HG03060 (cell line): Measurements from ENCODE around the gene EFCAB12.

ENCODE experiments used
- ATAC-seq: cut with Tn5 transposase; IDR thresholded peaks from one replicate; pipeline ENCODE4 v1.9.1; 2021; ENCODE audit warnings: low read depth, moderate number of reproducible peaks; ENCODE audit not compliant: unreplicated experiment

EFCAB12 gene

GRCh38 chr3:129428376-129429079, at the start of gene EFCAB12:
Gene EFCAB12, minus strand, starts transcription at chr3:129428636. Its CDS starts 148 bp downstream, at chr3:129428488.
- ATAC-seq, result peak; percentile 55

DNA sequence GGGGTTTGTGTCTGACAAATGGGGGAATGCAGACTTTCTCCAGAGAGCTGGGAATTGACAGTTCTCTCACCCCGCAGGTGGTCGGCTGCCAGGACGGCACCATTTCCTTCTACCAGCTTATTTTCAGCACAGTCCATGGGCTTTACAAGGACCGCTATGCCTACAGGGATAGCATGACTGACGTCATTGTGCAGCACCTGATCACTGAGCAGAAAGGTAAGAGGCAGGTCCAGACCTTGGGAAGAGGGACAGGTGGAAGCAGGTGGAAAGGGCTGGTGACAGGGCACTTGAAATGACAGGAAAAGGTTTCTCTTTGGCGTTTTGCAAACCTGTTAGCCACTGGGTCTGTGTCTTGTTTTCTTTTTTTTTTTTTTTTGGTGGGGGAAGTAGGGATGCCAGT, 48.1 kb upstream of the EFCAB12 start:
- no peak for ATAC-seq

DNA sequence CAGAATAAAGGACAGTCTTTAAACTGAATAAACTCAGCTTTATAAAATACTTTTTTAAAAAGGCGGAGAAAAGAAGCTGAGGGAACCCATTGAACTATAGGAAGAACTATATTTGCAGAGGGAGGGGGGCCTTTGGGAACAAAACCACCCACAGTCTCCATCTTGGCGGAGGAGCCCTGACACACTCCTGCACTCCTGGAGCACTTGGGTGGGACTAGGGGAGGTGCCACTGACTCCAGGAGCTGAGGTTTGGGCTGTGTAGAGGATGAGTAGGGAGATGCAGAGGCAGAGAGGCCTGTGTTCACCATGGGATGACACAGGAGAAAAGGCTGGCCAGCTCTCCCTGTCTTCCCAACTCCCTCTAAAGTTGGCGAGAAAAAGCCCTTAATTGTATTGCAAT, 47.4 kb upstream of the EFCAB12 start:
- no peak for ATAC-seq

DNA sequence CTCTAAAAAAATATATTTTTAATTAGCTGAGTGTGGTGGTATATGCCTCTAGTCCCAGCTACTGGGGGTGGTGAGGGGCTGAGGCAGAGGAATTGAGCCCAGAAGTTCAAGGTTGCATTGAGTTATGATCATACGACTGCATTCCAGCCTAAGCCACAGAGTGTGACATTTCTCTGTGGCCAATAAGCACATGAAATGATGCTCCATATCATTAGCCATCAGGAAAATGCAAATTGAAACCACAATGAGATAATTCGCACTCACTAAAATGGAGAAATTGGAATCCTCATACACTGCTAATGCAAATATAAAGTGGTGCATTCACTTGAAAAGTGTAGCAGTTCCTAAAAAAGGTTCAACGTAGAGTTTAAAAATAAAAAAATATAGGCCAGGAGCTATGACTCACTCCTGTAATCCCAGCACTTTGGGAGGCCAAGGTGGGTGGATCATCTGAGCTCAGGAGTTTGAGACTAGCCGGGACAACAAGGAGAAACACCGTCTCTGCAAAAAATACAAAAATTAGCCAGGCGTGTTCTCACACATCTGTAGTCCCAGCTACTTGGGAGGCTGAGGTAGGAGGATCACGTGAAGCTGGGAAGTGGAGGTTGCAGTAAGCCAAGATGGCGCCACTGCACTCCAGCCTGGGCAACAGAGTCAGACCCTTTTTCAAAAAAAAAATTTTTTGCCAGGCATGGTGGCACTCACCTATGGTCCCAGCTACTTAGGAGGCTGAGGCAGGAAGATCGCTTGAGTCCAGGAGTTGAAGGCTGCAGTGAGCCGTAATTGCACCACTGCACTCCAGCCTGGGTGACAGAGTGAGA, 46.8 kb upstream of the EFCAB12 start:
- no peak for ATAC-seq

GRCh38 chr3:129473769-129474152, 45.3 kb upstream of the EFCAB12 start:
- no peak for ATAC-seq

GRCh38 chr3:129473067-129473768, 44.8 kb upstream of the EFCAB12 start:
- no peak for ATAC-seq

GRCh38 chr3:129470861-129471260, 42.4 kb upstream of the EFCAB12 start:
- ATAC-seq, result no peak

DNA sequence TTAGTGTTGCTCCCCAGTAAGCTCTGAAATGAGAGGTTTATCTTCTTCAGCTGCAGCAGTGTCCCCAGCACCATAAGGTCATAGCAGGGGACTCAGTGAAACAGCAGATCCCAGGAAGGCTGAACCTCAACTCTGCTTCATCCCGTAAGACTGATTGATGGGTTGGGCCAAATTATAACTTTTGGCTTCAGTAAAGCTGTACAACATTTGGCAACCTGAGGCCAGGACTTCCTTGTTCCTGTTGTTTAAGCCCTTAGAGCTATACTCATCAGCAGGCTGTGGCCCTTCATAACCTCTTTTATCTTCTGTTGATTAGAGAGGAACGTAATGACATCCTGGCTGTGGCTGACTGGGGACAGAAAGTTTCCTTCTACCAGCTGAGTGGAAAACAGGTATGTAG, 40.6 kb upstream of the EFCAB12 start:
- ATAC-seq, result no peak

DNA sequence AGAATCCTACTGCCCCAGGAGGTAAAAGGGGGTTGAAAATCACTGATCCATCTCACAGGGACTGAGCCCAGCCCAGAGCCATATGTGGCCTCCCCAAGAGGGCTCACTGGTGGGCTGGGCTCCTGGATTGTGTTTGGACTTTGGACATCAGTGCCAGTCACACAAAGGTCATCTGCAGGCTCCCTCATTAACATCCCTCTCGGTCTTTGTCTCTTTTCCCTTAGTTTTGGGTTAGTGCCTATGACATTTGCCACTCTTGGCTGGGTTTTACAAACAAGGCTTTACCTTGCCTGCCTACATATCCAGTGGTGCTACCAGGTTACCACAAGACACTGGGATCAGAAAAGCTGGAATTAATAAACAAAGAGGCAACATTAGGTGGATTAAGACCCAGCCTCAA, 39.5 kb upstream of the EFCAB12 start:
- no peak for ATAC-seq

GRCh38 chr3:129463716-129464115, 35.3 kb upstream of the EFCAB12 start:
- ATAC-seq, result no peak

GRCh38 chr3:129463094-129463493, 34.7 kb upstream of the EFCAB12 start:
- no peak for ATAC-seq

DNA sequence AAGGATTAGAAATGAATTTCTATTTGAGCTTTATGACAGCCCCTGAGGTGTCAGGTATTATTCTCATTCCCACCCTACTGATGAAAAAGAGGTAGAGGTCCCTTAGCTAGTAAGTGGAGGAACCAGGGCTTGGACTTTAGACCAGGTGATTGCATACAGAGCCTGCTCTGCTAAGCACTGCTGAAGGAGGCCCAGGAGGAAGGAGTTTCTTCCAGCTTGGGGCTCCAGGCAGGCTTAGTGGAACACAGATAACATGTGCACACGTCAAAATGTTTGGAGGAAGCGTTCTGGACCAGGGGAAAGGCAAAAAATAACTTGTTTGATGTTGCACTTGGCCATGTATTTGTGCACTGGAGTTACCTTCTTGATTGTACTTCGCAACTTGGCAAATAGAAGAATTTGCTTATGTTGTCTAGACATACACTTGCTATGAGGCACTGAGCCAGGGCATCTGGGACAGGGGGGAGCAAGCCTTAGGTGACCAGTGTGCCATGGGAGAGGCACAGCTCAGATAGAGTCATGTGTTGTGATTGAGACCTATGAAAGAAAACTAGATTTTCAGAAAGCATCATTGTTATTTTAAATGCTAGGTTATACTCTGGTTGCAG, 34.0 kb upstream of the EFCAB12 start:
- ATAC-seq, result no peak

DNA sequence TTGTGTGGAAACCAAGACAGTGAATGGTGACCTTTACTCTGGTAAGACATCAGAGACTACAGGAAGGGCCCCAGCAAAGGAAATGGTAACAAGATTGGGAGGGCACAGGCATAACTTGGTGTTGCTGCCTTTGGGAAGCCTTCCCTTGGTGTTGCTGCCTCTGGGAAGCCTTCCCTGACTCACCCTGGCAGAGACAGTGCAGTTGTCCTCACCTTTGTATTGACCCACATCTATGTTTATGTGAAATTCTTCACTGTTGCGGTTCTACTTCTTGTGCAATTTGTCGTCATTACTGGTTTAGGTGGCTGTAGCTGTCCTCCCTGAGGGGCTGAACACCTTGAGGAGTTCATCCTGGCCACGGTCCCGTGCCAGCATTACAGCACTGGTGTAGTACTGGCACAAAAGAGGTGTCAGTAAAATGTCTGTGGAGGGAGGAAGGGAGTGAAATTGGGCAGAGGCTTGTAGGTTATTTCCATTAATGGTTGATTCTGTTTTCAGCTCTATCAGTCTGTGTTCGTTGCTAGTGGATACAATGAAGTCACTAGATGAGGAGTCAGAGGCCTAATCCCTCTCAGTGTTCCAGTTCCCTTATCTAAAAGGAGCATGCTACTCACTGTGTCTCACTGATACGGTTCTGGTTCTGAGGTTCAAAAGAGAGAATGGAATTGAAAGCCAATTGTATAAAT, 33.2 kb upstream of the EFCAB12 start:
- no peak for ATAC-seq

DNA sequence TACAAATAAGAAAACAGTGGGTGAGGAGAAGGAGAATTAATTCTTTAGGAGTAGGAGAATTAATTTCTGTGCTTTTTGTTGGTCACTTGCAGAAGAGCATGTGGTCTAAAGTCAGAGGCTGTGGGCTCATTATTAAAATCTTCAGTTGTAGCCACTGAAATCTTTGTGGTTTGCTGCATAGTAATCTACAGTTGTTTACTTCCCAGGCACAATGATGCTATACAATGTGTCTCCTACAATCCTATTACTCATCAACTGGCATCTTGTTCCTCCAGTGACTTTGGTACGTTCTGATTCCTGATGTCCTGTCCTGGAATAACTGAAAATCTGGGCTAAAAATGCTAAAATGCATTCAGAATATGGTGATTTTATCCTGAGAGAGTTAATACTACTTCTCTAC, 32.6 kb upstream of the EFCAB12 start:
- no peak for ATAC-seq

- no peak for ATAC-seq
These were observed 32.1 kb upstream of the EFCAB12 start for GRCh38 chr3:129460572-129460971.

- ATAC-seq, result no peak
These were observed 31.7 kb upstream of the EFCAB12 start for GRCh38 chr3:129460155-129460554.

DNA sequence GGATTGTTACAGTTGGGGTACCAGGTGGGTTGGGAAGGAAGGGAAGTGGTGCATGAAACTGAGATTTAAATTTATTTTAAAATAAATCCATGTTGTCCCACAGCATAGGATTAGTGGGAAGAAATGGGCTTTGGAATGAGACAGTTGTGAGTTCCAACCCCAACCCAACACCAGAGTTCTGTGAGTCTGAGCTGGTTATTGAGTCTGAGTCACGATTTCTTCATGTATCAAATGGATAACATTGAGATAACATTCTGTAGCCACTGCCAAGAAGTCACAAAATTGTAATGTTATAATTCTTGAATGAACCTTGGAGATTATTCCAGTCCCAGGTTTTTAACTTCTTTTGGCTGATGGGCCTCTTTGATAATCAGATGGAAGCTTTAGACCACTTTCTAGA, 25.3 kb upstream of the EFCAB12 start:
- ATAC-seq, result no peak

GRCh38 chr3:129449279-129450115, 21.1 kb upstream of the EFCAB12 start:
- no peak for ATAC-seq

GRCh38 chr3:129448186-129448895, 19.9 kb upstream of the EFCAB12 start:
- no peak for ATAC-seq
